ENCODE results near the gene SELPLG.
"Not testable (repeated sequence)": the region's sequence is repeated elsewhere in the genome, so short reads cannot be mapped to it uniquely, and the experiment has no call there.

GRCh38 chr12:108656247-108656646 is 22.6 kb upstream of the SELPLG start:
- TF ChIP-seq EZH2 (IDR thresholded peaks at IDR 0.05; ENCODE audit: borderline replicate concordance); CTCF (IDR thresholded peaks at IDR 0.05; ENCODE audit: poor library complexity); EZH2phosphoT487 (IDR thresholded peaks at IDR 0.05; ENCODE audit: low read depth, severe bottlenecking, unreplicated experiment): not testable (repeated sequence)

Data from hepatocyte (in vitro differentiated cells).